ENCODE measurements around the gene ILF3.

GRCh38 chr19:10662384-10663251 is 8.5 kb downstream of the ILF3 start:
- 0 out of 2 replicates have a peak, but pooled peaks have one; percentile 20 for TF ChIP-seq CEBPB (IDR thresholded peaks at IDR 0.05)
- no peak for TF ChIP-seq YY1 (IDR thresholded peaks at IDR 0.05; ENCODE audit: low read depth)
- no peak for TF ChIP-seq TEAD4 (IDR thresholded peaks at IDR 0.05)
- no peak for TF ChIP-seq CREB1 (IDR thresholded peaks at IDR 0.05; ENCODE audit: low read depth)
- peak; percentile 66 for TF ChIP-seq NFIC (IDR thresholded peaks at IDR 0.05)
- TF ChIP-seq TCF12 (IDR thresholded peaks at IDR 0.05; ENCODE audit: low read depth) = no peak

Data from Ishikawa (cell line).